Embryonic facial prominence (tissue), 1 donor: Measurements from ENCODE around the gene SLC10A3.
"Not testable (repeated sequence)": the region's sequence is repeated elsewhere in the genome, so short reads cannot be mapped to it uniquely, and the experiment has no call there.

Experiments
- DNase-seq: peaks from one replicate; pipeline ENCODE4 v3.0.0-alpha.2; 2016; ENCODE audit errors: extremely low spot score

The SLC10A3 gene

GRCh38 chrX:154509455-154509854 lies 19.0 kb upstream of the SLC10A3 start:
- no peak for DNase-seq

DNA sequence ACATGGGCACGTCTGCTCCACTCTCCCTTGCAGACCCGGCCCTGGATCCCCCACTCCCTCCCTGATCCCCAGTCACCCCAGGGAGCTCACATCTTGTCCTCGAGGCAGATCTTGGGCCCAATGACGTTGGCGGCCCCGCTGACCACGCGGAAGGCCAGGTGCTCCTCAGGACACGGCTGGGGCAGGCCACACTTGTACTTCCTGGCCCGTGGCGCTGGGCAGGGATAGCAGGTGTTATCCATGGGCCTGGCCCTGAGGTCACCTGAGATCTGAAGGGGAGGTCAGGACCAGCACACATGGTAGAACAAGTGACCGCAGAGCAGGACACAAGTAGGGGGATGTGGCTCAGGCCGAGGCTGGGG lies 17.9 kb upstream of the SLC10A3 start:
- no peak for DNase-seq

DNA sequence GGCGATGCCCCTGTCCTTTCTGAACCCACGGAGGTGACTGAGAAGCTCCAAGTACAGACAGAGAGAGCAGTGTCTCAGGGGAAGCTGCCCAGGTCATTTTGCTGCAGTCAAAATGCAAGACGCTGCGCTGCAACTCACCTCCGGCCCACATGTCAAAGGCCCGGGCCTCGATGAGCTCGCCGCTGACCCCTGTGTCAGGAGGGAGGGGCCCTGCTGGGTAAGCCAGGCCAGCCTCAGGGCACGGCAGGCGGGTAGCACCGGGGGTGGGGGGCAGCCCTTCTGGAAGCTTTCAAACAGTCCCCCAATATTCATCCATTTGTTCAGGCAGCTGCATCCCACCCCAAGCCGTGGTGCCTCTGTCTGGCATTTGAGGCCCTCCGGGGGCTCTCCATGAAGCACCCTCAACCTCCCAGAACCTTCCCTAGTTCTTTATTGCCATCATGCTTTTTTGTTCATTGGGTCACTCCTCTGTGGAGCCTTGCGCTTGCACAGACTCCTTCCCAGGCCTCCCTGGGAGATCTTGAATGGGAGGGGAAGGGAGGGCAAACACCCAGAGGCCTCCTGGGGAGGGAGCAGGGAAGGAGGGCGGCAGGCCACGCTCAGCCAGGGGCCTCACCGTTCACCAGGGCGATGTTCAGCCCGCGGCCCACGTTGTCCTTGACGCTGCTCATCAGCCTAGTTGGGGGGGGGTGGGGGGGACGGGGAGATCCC lies 17.4 kb upstream of the SLC10A3 start:
- no peak for DNase-seq

GRCh38 chrX:154506483-154507332 lies 16.3 kb upstream of the SLC10A3 start:
- DNase-seq: no peak

DNA sequence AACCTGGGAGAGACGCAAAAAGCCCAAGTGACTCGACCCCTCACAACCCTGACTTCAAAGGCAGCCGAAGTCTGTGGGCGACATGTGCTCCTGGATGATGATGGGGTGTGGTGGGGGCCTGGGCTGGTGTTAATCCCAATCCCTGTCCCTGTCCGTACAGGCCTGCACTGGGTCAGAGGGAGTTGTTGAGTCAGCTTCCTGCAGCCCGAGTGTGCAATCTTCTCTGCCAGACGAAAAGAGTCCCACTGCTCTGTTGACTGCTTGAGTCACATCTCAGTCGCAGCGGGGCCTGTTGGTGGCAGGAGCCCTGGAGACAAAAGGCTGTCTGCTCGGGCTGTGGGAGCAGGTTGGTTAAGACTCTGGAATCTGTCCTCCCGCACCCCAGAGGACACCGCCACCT lies 15.3 kb upstream of the SLC10A3 start:
- no peak for DNase-seq

DNA sequence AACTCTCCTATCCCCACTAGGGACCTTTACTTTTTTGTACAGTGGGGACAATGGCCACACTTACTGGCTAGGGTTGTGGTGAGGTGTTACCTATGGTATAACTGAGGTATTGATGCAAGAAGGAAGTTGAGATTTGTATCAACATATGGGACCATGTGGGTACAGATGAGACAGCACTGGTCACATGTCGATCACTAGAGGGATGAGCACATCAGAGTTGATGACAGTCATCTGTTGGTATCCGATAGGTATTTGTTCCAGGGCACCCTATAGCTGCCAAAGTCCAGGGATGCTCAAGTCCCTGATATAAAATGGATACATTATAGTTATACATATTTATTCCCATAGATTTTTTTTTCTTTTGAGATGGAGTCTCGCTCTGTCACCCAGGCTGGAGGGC lies 12.6 kb upstream of the SLC10A3 start:
- no peak for DNase-seq

- DNase-seq: no peak
Observed at GRCh38 chrX:154502098-154502497, 11.7 kb upstream of the SLC10A3 start.

DNA sequence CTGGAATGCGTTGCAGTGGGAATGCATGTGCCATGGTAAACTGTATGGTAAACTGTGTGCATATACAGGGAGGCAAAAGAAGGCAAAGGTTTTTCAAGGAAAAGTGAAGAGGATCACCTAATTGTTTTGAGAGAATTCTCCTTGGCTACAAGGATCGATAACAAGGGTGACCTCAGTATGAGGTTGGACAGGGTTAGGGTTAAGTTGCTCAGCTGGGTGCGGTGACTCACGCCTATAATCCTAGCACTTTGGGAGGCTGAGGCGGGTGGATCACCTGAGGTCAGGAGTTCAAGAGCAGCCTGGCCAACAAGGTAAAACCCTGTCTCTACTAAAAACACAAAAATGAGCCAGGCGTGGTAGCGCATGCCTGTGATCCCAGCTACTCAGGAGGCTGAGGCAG lies 11.0 kb upstream of the SLC10A3 start:
- not testable (repeated sequence) for DNase-seq

DNA sequence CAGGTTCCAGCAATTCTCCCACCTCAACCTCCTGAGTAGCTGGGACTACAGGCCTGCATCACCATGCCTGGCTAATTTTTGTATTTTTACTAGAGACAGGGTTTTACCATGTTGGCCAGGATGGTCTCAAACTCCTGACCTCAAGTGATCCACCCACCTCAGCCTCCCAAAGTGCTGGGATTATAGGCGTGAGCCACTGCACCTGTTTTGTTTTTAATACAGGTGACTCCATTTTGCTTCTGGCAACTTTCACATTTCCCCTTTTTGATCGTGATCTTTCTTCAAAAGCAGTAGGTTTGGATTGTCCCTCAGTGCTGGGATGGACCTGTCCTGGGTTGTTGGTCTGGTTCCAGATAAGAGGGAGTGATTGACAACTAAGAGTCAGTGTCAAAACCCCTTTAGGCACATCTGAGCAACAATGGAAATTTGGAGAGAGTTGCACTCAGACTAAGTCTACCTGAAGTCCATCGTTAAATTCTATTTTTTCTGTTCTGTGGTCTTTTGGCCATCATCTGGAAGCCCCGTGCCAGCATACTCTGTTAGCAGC lies 6.2 kb upstream of the SLC10A3 start:
- not testable (repeated sequence) for DNase-seq

GRCh38 chrX:154495472-154495922 lies 5.1 kb upstream of the SLC10A3 start:
- no peak for DNase-seq

- no peak for DNase-seq
Observed at GRCh38 chrX:154494715-154495114, 4.3 kb upstream of the SLC10A3 start.

DNA sequence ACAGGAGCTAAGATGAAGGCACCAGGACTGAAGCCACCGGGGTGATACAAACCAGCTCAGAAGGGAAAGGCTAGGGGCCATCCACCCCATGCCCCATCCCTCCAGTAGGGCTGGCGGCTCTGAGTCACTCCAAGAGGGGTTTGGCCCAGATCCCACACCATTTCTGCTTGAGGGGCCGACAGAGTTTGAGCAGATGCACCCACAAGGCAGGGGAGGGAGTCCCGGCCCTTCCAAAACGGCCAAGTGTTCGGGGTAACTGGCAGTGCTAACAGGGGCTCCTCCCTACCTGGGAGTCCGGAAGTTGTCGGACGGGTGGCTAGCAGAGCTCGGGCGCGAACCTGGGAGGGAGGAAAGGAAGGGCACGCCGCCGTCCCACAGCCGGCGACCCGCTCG lies 412 bp downstream of the SLC10A3 start:
- no peak for DNase-seq

DNA sequence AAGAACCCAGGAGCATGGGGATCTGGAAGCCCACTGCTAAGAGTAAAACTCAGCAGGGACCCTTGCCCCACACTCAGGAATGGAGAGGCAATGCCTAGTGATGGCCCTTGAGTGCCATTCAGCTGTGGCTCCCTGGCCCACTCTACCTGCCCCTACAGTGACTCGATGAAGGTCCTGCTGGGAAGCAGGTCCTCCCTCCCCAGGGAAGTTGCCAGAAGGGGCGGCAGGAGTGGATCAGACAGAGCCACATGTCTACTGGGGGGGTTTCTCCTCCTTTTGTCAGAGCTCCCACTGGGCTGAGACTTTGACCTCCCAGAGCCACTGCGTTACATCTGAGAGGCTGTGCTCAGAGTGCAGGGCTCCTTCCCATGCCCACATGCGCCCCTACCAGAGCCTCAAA lies 1.2 kb downstream of the SLC10A3 start:
- DNase-seq: no peak

- no peak for DNase-seq
Observed at GRCh38 chrX:154488336-154489075, 1.9 kb downstream of the SLC10A3 start.

DNA sequence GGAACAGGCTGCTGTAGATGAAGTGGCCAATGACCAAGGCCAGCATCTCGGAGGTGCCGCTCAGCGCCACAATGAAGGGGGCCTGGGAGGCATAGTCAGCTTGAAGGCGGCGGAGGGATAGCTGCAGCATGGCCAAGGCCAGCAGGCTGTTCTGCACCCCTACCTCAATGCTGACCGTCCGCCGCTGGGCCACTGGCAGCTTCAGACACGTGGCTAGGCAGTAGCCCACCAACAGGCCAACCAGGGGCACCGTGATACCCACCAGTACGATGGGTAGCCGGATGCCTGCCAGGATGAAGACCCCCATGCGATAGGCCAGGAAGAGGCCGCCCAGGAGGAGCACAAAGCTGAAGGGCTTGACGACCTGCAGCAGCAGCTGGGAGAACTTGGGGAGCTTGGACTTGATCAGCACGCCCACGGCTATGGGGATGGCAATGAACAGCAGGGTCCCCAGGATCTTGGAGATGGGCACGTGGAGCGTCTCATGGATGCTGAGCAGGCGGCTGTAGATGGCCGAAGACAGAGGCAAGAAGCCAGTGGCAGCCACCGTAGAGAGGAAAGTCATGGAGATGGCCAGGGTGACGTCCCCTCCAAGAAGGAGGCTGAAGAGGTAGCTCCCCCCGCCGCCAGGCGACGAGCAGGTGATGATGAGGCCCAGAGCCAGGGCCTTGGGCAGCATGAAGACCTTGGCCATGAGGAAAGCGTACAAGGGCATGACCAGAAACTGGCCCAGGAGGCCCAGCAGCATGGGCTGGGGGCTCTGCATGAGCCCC lies 2.7 kb downstream of the SLC10A3 start:
- no peak for DNase-seq

GRCh38 chrX:154486396-154487207 lies 3.8 kb downstream of the SLC10A3 start, which contains the start of gene UBL4A:
TSS of gene UBL4A (minus strand) at chrX:154486615. CDS start at chrX:154486584, 31 bp downstream.
- peak; percentile 16 for DNase-seq

GRCh38 chrX:154486052-154486395 lies 4.4 kb downstream of the SLC10A3 start:
- DNase-seq: no peak

- no peak for DNase-seq
Observed at GRCh38 chrX:154485150-154486051, 5.0 kb downstream of the SLC10A3 start.
